Measurements from ENCODE around the gene CAMK2A.

DNA sequence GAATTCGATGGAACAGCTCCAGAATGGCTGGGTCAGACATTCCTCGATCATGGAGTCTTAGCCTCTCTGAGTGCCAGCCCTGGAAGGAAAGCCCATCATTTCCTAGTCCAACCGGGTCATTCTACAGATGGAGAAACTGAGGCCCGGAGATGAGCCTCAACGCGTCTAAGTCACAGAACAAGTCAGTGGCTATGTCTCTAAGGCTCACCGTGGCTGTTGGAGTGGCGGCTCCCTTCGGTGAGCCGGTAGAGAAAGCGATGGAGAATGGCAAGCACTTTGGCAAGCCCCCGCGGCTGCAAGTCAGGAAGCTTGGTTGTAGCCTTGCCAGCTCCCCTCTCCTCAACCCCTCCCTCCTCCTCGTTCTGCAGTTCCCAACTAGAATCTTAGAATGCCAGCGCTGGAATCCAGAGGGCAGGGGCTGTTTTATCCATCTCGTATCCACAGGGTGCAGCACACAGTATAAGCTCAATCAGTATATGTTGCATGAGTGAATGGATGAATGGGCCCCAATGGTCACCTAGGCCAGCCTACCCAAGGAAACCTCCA lies 13.6 kb upstream of the CAMK2A start:
- TF ChIP-seq ZFX (IDR thresholded peaks at IDR 0.05; ENCODE audit: borderline replicate concordance), result no peak
- TF ChIP-seq CTCF (IDR thresholded peaks at IDR 0.05), result no peak
